ENCODE data around the gene BCHE. TPM values are rescaled to one million over a fixed set of nuclear protein-coding genes. Genes with fewer than 3 reads are reported as not detected.

Gene BCHE
- 0.54 to 1.4 TPM (median 0.94 TPM) in 5 replicates for total RNA-seq (2022; extraction: Qiagen RNA extraction; ENCODE audit: low read depth)

DNA sequence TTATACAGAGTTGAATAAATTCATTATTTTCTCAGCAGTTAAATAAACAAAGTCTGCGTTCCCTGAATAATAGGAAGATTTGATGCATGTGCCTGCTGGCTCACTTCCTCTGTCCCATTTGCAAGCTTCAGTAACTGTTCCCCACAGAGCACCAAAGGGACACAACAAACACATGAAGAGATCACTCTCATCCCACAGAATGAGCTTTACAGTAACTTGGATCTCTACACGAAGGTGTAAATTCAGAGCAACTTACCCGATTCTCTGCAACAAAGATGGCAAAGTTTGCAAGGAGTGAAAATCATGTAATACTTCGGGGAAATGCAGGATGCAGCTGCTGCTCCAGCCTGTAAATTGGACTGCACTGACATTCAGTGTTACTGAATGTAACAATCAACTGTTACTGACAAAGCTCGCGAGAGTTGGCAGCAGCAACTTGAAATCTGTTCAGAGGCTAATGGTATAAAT lies at the start of gene BCHE:
Gene BCHE, minus strand, starts transcription at position 366 of the 468 bp plus-strand sequence. CDS start 6,390 bp downstream, outside the sequence.

